OCI-LY7 (cell line): Measurements from ENCODE around the gene CORO7. TPM values are rescaled to one million over a fixed set of nuclear protein-coding genes. Genes with fewer than 3 reads are reported as not detected.
A peak's percentile ranks its signal among the peaks of the same experiment; 100 is the strongest.

Source experiments
- BruUV-seq: library from RNA; stranded (reverse); fragments of 400-500 nt; replicated peaks from 2 replicates; lab custom pipeline; 2021; lab: Mats Ljungman, UMichigan
- CTCF ChIA-PET: fragments of 300-600 bp; sonication (Branson Sonifier 250); formaldehyde crosslinking; loops from one replicate; lab custom pipeline; 2022; ENCODE audit warnings: antibody characterized with exemption; ENCODE audit not compliant: unreplicated experiment; lab: Charles Lee
- POLR2A ChIA-PET: fragments of 300-600 bp; sonication (Branson Sonifier 250); formaldehyde crosslinking; loops from one replicate; lab custom pipeline; 2022; ENCODE audit warnings: antibody characterized with exemption; lab: Charles Lee
- DNase-seq: peaks from one replicate; pipeline ENCODE4 v3.0.0-alpha.2; 2015; ENCODE audit warnings: low spot score
- H2AFZ ChIP-seq: fragments of 200-600 bp; sonication (generic), shearing (Covaris generic); 2 replicates; pipeline ENCODE4 v1.6.1; 2014; ENCODE audit warnings: mild to moderate bottlenecking, antibody characterized with exemption, low read length, moderate library complexity
- H3K27ac ChIP-seq: fragments of 200-600 bp; sonication (generic); 2 replicates; pipeline ENCODE4 v1.5.1; 2014; ENCODE audit warnings: mixed run types, low read depth, mild to moderate bottlenecking, moderate library complexity, low read length, inconsistent platforms; ENCODE audit not compliant: poor library complexity, severe bottlenecking
- H3K36me3 ChIP-seq: fragments of 200-600 bp; sonication (generic); 2 replicates; pipeline ENCODE4 v1.6.1; 2014; ENCODE audit warnings: mild to moderate bottlenecking, antibody characterized with exemption, low read length, moderate library complexity, mixed read lengths; ENCODE audit not compliant: insufficient read depth
- H3K4me1 ChIP-seq: fragments of 200-600 bp; sonication (generic); 2 replicates; pipeline ENCODE4 v1.5.1; 2014; ENCODE audit warnings: mild to moderate bottlenecking, low read length; ENCODE audit not compliant: insufficient read depth, poor library complexity, severe bottlenecking
- H3K4me2 ChIP-seq: fragments of 200-600 bp; sonication (generic); 2 replicates; pipeline ENCODE4 v1.6.1; 2014; ENCODE audit warnings: mild to moderate bottlenecking, low read length
- H3K4me3 ChIP-seq: fragments of 200-600 bp; sonication (generic); 2 replicates; pipeline ENCODE4 v1.5.1; 2014; ENCODE audit warnings: mild to moderate bottlenecking, low read depth, low read length; ENCODE audit not compliant: poor library complexity, severe bottlenecking
- H3K79me2 ChIP-seq: fragments of 200-600 bp; sonication (generic); 2 replicates; pipeline ENCODE4 v1.6.1; 2016; ENCODE audit warnings: low read depth, mild to moderate bottlenecking, low read length, moderate library complexity, mixed read lengths; ENCODE audit not compliant: insufficient read depth
- H3K9me2 ChIP-seq: fragments of 200-600 bp; sonication (generic); 2 replicates; pipeline ENCODE4 v1.6.1; 2016; ENCODE audit warnings: mild to moderate bottlenecking, low read length, mixed read lengths; ENCODE audit not compliant: insufficient read depth
- H3K9me3 ChIP-seq: fragments of 200-600 bp; sonication (generic); 2 replicates; pipeline ENCODE4 v1.6.1; 2014; ENCODE audit warnings: mild to moderate bottlenecking, mixed run types, low read length, mixed read lengths
- H4K20me1 ChIP-seq: fragments of 200-600 bp; sonication (generic); 2 replicates; pipeline ENCODE4 v1.6.1; 2014; ENCODE audit warnings: mild to moderate bottlenecking, antibody characterized with exemption, low read length, moderate library complexity, mixed read lengths; ENCODE audit not compliant: insufficient read depth
- EZH2phosphoT487 ChIP-seq: fragments of 200-600 bp; sonication (generic); IDR thresholded peaks from 2 replicates; pipeline ENCODE4 v1.6.1; 2018; ENCODE audit warnings: low read depth, borderline replicate concordance, mild to moderate bottlenecking, mixed run types, antibody characterized with exemption, low read length, moderate library complexity, mixed read lengths
- intact Hi-C: fragments of 100-400 bp; cut with micrococcal nuclease; formaldehyde crosslinking; loops from one replicate; pipeline ENCODE4 v1.10.0; 2022; ENCODE audit not compliant: unreplicated experiment
- total RNA-seq, 2 experiments: library from RNA; depleted of rRNA in 1 of 2; stranded (reverse); fragments of >200 nt in 1 of 2; shearing (Covaris generic) in 1 of 2; gene quantifications; 2 replicates each; pipeline ENCODE4 v1.2.3, GENCODE V29; 2014 to 2022
- TF ChIP-seq, protein P1 (sequence below): fragments of 200-600 bp; sonication (generic); conservative IDR thresholded peaks from 2 replicates; pipeline ENCODE4 v1.5.1; 2014; ENCODE audit warnings: mild to moderate bottlenecking, antibody characterized with exemption, low read length, moderate library complexity, mixed read lengths

Gene CORO7
- total RNA-seq, 2 experiments from 2014 or later, result 77.2 to 112 TPM

DNA sequence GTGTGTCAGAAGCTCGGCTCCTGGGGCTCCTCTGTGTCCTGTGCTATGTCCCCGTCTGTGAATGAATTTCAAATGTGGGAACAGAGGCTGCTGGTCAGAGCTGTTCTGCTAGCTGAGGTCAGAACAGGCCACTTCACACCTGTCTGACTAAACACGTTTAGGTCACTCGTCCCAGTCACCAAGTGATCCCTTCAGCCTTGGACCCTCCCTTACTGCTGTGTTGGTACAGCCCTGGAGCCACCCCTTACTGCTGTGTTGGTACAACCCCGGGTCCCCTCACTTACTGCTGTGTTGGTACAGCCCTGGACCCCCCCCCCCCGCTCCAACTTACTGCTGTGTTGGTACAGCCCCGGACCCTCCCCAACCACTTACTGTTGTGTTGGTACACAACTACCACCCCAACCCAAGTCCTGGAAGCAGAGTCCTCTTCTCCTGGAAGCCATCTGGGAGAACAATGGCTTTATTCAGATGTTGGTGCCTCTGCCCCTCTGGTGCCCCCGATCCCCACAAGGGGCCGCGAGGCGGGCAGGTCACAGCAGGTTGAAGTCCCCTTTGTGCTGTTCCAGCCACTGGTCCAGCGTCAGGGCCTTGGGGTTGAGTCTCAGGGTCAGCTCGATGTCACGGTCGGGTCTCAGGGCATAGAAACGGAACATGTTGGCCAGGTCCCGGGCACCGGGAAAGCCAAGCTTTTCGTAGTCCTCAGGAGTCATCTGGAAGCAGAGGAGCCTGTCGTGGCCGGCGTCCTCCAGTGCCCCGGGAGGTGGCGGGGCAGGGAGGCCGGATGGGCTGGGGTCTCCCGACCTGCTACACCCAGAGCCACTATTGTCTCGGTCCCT, 45.1 kb upstream of the CORO7 start:
- POLR2A ChIA-PET, result interaction anchor here (0.7 kb wide), 1 partner anchor 304 kb away, joined by 4 read pairs; no protein-coding TSS in a partner anchor
- H3K79me2 ChIP-seq, result no peaks in the 10 kb centered on the region
- BruUV-seq, result no TSS peak
- H3K4me1 ChIP-seq, result no peaks in the 10 kb centered on the region
- no peak overlapping the region for H3K4me2 ChIP-seq
- intact Hi-C loops, result no loop called here
- H3K9me3 ChIP-seq, result no peaks in the 10 kb centered on the region
- peaks cover 87% of the 10 kb centered on the region for H3K36me3 ChIP-seq
- no peak overlapping the region for H3K4me3 ChIP-seq
- CTCF ChIA-PET, result no interaction called here
- H3K9me2 ChIP-seq, result no peaks in the 10 kb centered on the region
- DNase-seq, result peak; percentile 58
- TF ChIP-seq, protein P1, sequence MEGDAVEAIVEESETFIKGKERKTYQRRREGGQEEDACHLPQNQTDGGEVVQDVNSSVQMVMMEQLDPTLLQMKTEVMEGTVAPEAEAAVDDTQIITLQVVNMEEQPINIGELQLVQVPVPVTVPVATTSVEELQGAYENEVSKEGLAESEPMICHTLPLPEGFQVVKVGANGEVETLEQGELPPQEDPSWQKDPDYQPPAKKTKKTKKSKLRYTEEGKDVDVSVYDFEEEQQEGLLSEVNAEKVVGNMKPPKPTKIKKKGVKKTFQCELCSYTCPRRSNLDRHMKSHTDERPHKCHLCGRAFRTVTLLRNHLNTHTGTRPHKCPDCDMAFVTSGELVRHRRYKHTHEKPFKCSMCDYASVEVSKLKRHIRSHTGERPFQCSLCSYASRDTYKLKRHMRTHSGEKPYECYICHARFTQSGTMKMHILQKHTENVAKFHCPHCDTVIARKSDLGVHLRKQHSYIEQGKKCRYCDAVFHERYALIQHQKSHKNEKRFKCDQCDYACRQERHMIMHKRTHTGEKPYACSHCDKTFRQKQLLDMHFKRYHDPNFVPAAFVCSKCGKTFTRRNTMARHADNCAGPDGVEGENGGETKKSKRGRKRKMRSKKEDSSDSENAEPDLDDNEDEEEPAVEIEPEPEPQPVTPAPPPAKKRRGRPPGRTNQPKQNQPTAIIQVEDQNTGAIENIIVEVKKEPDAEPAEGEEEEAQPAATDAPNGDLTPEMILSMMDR, result no peak
- no peak for TF ChIP-seq EZH2phosphoT487
- no peak overlapping the region for H3K27ac ChIP-seq
- H2AFZ ChIP-seq, result no peak overlapping the region
- no peaks in the 10 kb centered on the region for H4K20me1 ChIP-seq

DNA sequence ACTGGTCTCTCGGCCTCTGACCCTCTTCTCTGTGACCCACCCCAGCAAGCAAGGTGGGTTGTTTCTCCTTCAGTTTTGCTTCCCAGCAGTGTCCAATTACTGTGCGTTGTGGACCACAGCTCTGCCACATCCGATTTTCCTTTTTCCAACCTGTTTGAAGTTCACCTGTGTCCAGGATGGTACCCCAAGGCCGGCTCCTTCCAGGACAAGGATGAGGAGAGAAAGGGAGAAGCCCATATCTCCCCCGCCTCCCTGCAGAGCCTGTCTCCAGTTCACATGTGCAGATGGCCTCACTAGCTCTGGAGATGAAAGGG, 44.5 kb upstream of the CORO7 start:
- no TSS peak for BruUV-seq
- H3K9me2 ChIP-seq, result no peaks in the 10 kb centered on the region
- intact Hi-C loops, result no loop called here
- H2AFZ ChIP-seq, result no peak overlapping the region
- H4K20me1 ChIP-seq, result no peaks in the 10 kb centered on the region
- H3K36me3 ChIP-seq, result peaks cover 87% of the 10 kb centered on the region
- POLR2A ChIA-PET, result interaction anchor here (0.7 kb wide), 2 partner anchors 85 to 305 kb away, joined by 3 to 4 read pairs; no protein-coding TSS in a partner anchor
- no peaks in the 10 kb centered on the region for H3K9me3 ChIP-seq
- CTCF ChIA-PET, result no interaction called here
- no peaks in the 10 kb centered on the region for H3K4me1 ChIP-seq
- H3K4me2 ChIP-seq, result no peak overlapping the region
- TF ChIP-seq EZH2phosphoT487, result no peak
- TF ChIP-seq, protein P1, result no peak
- H3K27ac ChIP-seq, result no peak overlapping the region
- DNase-seq, result no peak
- no peaks in the 10 kb centered on the region for H3K79me2 ChIP-seq
- H3K4me3 ChIP-seq, result no peak overlapping the region

DNA sequence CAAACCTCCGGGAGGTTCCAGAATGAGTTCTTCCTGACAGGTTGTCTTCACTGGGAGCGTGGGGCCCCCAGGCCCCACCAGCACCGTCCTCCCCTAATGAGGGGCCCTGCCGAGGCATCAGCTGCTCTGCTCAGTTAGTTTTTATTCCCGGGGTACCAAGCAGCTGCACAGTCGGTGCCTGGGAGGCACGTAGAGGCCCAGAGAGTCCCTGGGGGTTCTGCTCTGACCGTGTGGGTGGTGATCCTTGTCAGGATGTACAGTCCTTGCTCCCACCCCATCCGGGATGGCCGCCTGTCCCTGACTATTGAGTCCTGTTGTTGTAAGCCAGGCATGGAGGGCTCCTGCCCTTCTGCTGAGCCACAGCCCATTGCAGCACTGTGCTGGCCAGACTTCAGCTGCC, 39.6 kb upstream of the CORO7 start:
- Histone ChIP-seq H4K20me1 (no peaks in the 10 kb centered on the region), H3K4me3 (no peak overlapping the region), H2AFZ (no peak overlapping the region), H3K9me2 (no peaks in the 10 kb centered on the region), H3K9me3 (no peaks in the 10 kb centered on the region), H3K27ac (no peak overlapping the region), H3K4me2 (no peak overlapping the region), H3K4me1 (no peaks in the 10 kb centered on the region), H3K36me3 (peaks cover 92% of the 10 kb centered on the region), H3K79me2 (no peaks in the 10 kb centered on the region)
- ChIA-PET CTCF (no interaction called here), POLR2A (no interaction called here)
- TF ChIP-seq, protein P1, result no peak
- TF ChIP-seq EZH2phosphoT487, result no peak
- TSS peak; percentile 61 for BruUV-seq
- DNase-seq, result no peak
- intact Hi-C loops, result no loop called here
